ENCODE measurements around the gene TMEM151A.
A peak's percentile ranks its signal among the peaks of the same experiment; 100 is the strongest.

The TMEM151A gene

DNA sequence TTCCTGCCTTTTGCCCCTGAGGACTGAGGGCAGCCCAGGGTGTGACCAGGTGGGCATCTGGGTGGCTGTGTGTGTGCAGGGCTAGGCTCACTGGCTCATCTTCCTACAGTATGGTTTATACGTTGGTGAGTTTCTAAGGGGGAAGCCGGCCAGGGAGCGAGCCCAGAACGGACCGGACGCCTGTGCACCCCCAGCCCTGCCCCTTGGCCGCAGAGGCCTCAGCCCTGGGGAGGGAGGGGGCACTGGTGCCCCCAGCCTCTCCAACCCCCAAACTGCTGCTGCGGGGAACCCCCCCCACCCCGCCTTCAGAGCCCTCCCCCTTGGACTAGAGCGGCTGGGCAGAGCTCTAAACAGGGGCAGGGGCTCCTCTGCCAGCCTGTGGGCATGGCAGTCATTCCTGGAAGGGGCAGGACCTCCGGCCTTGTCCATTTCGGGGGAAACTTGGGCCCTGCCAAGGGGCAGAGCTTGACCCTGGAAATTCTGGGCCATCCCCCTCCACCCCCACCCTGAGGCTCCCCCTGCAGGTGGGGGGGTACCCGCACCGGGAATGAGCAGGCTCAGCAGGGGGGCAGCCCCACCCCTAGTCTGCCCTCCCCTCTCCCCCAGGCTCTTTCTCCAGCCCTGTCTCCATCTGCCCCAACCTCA lies 8.1 kb upstream of the TMEM151A start:
- DNase-seq, result no peak

DNA sequence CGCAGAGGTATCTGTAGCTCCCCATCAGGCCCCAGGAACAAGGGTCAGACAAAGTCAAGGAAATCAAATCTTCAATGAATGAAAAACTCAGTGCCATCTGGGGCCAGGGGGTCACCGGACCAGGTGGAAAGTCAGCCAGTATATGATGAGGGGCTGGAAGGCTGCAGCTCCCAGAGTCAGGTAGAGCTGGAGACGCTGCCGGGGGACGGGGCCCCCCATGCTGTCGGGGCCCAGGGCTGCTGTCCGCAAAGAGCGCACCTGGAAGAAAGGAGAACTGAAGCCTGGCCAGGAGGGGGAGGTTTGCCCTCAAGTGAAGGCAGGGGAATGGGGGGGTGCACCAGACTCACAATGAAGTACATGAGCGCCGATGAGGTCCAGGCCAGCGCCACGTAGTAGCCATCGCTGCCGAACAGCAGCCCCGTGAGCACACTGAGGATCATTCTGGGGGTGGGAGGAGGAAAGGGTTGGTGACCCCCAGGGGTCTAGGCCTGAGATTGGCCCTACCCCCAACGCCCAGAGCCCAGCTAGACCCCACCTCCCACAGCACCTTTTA lies 7.1 kb upstream of the TMEM151A start:
- no peak for DNase-seq

DNA sequence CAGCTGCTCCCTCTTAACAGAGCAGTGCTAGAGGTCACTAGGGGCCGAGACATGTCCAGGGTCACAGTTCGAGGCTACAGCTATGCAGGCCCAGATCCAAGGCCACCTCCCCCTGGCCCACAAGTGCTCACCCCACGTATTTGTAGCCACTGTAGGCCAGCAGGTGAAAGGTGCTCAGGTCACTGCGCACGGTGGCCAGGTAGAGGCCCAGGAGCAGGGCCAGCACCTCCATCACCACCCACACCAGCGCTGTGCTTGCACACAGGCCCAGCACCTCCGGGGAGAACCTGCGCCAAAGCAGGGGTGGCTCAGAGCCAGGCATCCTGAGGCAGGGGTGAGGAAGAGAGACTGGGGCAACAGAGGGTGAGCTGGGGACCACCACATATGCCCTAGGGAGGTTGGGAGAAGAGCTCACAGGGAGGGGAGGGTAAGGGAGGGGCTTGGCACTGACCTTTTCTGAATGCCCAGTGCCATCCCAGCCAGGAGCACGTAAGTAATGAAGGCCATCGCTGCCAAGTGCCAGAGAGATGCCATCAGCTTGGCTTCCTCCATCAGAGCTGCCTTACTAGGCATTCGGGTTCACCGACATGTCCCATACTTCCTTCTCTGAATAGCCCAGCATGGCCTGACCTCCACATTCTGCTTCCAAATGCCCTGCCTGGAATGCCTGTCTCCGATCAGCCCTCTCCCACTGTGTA lies 6.3 kb upstream of the TMEM151A start:
- DNase-seq, result no peak

DNA sequence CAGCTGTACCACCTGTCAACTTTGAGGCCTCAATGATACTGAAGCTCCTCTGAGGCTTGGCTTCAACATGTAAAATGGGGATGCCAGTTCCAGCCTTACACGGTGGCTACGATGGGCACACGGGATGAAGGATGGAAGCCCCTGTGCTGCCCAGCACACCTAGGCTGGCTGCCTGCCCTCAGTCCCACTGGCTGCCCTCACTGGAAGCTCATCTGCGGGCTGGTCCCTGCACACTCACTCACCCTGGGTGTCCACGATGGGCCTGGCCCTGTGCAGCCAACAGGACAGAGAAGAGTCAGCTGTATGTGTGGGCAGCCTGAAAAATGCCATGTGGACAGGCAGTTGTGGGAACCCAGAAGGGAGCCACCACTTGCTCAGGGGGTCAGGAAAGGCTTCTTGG lies 5.0 kb upstream of the TMEM151A start:
- no peak for DNase-seq

DNA sequence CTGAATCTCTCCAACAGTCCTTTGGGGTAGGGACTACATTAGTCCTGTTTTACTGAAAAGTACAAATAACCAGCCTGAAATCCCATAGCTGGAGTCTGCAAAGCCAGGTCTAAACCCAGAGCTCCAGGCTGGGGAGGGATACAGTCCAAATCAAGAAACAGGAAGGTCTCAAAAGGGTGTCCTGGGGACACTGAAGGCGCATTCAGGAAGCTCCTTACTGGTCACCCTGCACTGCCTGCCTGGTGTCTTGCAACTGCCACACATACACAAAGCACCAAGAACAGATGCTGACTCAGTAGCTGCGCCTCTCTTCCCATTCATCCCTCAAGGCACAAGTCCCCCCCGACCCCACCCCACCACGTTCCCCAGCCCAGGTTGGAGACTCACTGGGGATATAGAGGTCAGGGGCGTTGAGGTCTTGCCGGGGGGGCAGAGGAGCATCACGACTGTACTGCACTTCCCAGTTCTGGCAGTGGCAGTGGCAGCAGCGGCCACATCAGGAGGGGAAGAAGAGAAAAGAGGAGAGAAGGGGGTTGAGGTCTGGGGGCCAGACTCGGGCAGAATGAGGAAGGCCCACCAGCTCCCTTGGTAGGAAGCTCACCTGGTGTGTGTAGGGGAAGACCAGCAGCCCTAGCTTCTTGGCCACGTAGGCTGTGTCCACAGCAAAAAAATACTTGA lies 4.3 kb upstream of the TMEM151A start:
- DNase-seq, result no peak

DNA sequence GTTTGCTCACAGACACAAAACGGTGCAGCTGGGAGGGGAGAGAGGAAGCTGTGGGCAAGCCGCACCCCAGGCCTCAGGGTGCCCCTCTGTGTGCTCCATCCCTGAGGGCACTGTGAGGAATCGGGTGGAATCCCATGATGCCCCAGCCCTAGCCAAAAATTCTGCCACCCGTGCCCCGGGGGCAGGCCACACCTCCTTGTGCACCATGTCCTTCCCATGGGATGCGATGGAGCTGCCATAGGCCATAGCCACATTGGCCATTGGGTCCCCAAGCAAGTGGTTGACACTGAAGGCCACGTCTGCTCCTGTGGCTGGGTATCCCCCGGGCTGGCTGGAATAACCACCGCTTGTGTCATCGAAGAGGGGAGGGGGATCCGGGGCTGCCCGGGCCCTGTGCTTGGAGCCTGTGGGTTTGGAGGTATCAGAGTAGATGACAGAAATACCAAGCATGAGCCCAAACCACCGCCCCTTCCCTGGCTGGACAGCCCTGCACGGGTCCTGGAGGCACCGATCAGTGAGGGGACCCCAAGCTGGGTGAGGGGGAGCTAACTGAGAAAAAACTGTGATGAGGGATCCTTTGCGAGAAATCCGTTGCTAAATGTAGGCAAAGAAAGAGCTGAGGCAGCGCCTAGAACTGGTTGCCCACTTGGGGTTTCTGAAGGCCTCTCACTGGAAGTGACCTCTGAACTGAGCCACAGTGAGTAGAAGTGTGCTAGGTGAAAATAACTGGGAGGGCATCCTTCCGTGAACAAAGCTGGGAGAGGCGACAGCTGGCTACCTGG lies 3.6 kb upstream of the TMEM151A start:
- DNase-seq, result no peak

DNA sequence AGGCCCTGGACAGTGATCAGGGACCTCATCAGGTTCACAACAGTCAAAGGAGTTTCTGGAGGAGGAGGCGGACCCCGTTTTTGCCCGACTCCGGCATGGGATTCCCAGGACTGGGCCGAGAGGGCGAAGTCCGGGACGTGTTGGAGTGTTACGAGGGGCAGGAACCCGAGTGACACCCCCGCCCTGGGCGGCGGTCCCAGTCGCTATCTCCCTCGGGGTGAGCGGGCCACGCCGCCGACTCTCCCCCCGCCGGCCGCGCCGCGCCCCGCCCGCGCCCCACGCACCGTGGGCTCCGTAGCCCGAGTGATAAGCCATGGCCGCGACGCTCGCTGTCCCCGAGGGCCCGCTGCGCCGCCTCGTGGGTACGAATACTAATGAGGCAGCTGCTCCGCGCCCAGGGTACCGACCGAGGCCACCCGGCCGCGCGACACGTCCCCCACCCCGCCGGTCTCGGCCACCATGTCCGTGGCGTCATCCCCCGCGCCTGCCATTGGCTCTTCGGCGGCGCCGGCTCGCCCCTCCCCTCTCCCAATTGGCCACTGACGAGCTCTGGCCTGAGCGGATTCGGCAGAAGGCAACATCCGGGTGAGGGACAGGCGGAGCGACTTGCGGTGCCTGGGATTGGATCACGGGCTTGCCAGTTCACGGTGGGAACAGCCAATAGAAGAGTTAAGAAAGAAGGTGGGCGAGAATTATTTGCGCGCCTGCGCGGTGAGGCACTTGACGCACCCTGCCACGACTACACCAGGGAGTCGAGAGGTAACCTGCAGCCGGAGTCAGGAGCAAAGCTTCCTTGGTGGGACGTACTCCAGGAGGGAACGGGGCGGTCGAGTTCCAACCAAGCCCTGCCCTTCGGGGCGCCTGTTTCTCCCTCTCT lies 2.8 kb upstream of the TMEM151A start, which contains the start of gene YIF1A:
TSS of gene YIF1A (minus strand) at position 473 of the 877 bp plus-strand sequence. CDS start at position 315, 158 bp downstream.
- DNase-seq, result peak; percentile 100

DNA sequence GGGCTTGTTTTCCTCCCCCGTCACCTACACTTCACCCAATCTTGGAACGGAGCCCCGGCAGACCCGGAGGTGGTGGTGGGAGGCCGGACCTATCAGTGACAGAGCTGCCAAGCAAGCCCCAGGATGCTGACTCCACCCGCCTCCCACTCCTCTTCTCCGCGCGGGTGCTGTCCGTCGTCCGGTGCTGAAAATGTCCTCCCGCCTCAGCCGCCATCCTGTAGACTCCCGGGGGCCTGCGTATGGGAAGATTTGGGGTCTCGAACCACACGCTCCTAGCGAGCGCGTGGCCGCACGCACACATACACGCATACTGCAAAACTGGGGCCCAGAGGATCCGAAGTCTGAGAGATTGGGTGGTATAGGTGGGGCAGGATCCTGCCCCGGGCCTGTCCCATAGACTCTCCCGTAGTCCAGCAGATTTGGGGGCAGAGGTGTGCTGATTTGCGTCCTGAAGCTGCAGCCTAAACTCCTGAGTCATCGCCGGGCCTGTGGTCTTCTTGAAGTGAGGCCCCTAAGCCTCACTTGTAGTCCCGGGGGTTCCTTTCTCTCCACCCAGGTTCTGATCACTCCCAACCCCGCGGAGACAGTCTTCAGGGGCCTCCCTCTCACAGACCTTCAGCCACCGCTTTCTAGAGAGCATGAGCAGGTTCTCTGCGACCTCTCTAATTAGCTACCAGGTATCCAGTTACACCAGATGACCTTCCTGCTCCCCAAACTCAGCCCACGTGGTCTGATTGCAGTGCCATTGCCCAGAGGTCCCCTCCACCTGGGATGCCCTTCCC lies 2.0 kb upstream of the TMEM151A start:
- DNase-seq, result no peak

DNA sequence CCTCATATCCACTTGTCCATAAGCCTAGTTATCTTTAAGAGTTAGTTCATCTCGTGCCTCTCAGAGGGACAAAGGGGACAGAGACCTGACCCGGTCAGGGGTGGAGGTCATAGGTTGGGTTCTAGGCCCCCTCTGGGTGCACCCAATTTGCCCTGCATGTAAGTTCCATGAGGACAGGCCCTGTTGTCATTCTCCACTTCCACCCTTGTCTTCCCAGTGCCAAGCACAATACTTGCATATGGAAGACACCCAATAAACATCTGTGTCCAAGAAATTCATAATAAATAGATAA lies 1.4 kb upstream of the TMEM151A start:
- no peak for DNase-seq

DNA sequence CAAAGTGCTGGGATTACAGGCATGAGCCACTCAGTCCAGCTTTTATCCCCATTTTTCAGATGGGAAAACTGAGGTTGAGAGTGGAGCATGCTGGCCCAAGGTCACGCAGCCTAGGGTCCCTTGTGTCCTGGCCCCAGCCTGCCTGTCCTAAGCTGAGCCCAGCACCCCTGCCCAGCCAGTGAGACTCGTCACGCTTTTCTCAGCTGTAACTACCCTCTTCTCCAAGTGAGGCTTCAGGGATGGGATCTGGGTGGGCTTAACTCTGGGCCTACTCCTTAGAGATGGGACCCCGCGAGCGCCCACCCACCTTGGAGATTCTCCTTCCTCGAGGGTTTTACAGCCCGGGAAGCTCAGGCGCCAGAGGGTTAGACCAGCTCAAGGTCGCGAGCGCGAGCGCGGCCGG lies 390 bp upstream of the TMEM151A start:
- no peak for DNase-seq

DNA sequence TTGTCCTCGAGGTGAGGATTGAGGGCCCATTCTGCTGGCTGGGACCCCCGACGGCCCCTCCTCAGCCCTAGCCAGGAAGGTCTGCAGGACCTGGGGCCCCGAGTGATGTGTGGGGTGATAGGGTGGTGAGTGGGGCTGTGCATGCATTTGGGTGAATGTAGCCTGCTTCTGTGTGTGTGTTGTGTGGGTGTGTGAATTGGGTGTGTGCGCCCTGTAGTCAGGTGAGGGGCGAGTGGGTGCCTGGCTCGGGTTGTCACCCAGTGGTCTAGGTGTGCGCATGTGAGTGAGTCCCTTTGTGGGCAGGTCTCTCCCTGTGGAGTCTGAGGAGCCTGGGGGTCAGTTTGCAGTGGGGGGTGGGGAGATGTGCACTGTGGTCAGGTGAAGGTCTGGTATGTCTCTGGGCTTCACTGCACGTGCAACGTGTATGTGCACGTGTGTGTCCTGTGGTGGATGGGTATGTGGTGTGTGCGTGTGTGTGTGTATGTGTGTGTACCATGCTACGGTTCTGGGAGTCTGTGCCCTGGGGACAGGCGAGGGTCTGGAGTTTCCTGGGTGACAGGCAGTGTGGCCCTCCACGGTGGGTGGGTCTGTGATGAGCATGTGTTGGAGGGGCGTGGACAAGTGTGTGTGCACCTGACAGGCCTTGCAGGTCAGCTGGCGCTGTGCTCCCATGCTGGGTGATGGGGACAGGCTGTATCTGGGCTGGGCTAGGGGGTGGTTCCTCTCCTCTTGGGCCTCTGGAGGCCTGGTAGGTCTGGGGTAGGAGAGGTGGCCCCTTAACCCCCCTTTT lies 1.0 kb downstream of the TMEM151A start:
- no peak for DNase-seq

DNA sequence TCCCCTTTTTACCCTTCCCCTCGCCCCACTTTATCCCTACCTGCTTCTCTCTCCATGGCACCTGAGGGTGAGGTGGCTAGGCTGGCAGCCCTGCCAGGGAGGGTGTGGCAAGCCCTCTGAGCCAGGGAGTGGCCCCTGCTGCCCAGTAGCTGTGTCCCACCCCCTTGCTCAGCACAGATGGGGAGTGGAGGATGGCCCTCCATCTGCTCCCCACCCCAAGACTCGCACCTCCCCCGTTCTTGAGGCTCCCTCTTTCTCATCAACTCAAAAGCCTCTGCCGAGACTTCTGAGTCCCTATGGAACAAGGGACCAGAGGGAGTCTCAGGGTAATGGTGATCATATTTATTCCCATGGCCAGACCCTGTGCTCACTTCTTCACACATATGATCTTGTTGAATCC lies 1.7 kb downstream of the TMEM151A start:
- no peak for DNase-seq

DNA sequence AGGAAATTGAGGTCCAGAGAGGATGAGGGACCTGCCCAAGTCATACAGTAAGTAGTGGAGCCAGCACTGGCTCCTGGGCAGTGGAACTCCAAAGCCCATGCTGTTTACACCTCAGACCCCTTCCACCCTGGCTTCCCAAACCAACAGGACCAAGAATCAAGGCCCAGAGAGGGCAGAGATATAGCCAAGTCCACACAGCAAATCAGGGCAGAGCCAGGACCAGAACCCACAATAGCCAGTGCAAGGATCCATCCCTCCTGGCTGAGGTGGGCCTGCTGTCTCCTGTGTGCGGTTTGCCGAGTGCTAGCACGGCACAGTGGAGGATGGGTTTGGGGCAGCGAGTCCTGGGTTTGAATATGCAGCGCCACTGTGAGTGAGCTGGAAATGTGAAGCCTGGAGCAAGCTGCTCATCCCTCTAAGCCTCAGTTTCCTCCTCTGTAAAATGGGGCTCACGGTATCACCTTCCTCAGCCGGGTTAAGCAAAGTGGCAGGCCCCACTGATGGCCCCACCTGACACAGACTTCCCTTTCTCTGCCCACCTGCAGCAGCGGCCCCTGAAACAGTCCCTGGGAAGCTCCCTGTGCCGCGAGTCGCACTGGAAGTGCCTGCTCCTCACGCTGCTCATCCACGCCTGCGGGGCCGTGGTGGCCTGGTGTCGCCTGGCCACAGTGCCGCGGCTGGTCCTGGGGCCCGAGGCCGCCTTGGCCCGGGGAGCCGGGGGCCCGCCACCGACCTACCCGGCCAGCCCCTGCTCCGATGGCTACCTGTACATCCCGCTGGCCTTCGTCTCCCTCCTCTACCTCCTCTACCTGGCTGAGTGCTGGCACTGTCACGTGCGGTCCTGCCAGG lies 2.3 kb downstream of the TMEM151A start:
- no peak for DNase-seq

DNA sequence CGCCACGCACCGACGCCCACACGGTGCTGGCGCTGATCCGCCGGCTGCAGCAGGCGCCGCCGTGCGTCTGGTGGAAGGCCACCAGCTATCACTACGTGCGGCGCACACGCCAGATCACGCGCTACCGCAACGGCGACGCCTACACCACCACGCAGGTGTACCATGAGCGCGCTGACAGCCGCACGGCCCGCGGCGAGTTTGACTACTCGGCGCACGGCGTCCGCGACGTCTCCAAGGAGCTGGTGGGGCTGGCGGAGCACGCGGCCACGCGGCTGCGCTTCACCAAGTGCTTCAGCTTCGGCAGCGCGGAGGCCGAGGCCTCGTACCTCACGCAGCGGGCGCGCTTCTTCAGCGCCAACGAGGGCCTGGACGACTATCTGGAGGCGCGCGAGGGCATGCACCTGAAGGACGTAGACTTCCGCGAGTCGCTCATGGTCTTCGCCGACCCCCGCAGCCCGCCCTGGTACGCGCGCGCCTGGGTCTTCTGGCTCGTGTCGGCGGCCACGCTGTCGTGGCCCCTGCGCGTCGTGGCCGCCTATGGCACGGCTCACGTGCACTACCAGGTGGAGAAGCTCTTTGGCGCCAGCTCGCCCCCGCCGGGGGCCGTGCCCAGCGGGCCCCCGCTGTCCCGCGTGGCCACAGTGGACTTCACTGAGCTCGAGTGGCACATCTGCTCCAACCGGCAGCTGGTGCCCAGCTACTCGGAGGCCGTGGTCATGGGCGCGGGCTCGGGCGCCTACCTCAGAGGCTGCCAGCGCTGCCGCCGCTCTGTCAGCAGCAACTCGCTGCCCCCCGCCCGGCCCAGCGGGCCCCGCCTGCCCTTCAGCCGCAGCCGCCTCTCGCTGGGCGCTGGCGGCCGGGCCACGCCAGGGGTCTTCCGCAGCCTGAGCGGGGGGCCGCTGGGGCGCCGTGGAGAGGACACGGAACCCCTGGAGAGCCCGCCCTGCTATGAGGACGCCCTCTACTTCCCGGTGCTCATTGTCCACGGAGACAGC lies 3.2 kb downstream of the TMEM151A start:
- no peak for DNase-seq

DNA sequence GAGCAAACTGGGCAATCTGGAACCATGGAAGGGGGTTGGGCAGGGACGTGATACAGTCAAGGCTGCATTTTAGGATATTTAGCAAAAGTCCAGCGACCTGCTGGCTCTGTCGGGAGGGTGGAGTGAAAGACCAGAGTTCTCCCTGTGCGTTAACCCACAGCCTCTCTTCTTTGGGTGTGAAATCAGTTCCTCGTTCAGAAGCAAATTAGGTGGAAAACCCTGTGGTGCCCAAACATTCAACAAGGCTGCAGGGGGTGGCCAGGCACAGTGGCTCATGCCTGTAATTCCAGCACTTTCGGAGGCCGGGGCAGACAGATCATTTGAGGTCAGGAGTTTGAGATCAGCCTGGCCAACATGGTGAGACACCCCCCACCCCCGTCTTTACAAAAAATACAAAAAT lies 5.9 kb downstream of the TMEM151A start:
- no peak for DNase-seq

DNA sequence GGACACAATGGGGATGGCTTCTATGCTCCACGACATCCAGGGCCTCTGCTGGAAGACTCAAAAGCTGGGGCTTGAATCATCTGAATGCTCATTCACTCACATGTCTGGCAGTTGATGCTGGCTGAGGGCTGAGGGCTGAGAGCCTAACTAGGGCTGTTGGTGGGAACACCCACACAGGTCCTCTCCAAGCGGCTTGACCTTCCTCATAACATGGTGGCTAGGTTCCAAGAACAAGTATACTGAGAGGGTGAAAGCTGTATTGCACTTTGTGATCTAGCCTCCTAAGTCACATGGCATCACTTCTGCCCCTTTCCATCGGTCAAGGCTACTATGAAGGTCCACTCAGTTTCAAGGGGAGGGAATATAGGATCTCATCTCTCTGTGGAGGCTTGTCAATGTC lies 7.5 kb downstream of the TMEM151A start:
- DNase-seq, result no peak

DNA sequence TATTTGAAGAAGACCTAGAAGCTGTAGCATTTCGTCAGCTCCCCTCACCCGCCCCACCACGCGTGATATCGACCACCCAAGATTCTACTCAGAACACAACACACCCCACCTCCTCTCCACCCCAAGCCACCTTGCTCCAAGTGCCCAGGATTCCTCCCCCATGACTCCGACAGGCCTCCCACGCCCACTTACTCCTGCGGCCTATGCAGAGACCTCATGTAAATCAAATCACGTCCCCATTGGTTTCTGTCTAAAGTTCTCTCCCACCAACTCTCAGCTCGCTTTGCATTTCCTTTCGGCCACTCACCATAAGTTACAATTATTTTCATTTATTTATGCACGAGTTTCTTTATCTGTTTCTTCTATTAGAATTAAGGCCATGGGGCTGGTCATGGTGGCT lies 11.0 kb downstream of the TMEM151A start:
- no peak for DNase-seq

DNA sequence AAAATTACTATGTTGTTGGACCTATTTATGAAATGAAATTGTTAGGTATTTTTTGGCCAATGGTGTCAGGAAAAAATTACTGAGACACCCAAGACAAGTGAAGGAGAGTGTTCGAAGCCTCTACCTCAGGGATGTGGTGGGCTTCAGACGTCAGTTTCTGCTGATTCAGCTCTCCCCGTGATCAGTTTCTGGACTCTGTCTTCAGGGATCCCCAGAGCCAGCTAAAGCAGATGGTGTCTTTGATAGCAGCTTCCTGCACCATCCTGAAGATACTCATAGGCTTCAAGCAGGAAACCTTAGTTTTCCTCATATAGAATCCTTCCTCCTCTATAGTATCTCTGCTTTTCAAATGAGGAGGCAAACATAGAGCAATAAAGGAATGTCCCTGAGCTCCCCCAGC lies 17.8 kb downstream of the TMEM151A start:
- no peak for DNase-seq

All from EL (cell line).